ENCODE measurements around the gene ARMH4.

Gene ARMH4

GRCh38 chr14:58078471-58078870, 73.5 kb downstream of the ARMH4 start:
- no peaks in the 10 kb centered on the region for H3K27me3 ChIP-seq (ENCODE audit: control insufficient read depth, insufficient read depth, low read length)
- no peak overlapping the region for H3K27ac ChIP-seq (ENCODE audit: low read length)
- DNase-seq (ENCODE audit: low read depth, low spot score) = no peak
- H3K4me3 ChIP-seq (ENCODE audit: low read length) = no peak overlapping the region
- no peaks in the 10 kb centered on the region for H3K9me3 ChIP-seq (ENCODE audit: control insufficient read depth, insufficient read depth, low read length)
- no peaks in the 10 kb centered on the region for H3K36me3 ChIP-seq (ENCODE audit: control insufficient read depth, insufficient read depth, low read length)
- H3K4me1 ChIP-seq (ENCODE audit: control insufficient read depth, insufficient read depth, low read length) = peaks cover 1% of the 10 kb centered on the region; the same call in 1 of the 2 replicates

DNA sequence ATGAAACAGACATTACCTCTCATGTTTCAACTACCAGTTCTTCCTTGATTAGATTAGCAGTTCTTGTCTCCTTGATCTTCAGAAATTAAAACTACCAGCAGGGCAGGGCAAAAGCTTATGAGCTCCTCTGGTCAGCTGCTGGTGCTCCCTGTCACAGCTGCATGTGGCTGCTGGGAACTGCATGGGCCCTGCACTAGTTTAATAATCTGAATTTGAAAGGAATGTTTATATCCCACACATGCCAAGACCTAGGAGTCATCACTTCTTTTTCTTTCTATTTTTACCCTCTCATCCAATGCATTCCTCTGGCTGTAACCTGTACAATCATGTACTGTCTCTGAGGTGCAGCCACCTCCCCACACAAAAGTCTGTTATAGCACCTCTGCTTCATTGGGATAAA, 73.9 kb downstream of the ARMH4 start:
- Histone ChIP-seq H3K4me3 (ENCODE audit: low read length) (no peak overlapping the region), H3K27ac (ENCODE audit: low read length) (no peak overlapping the region), H3K36me3 (ENCODE audit: control insufficient read depth, insufficient read depth, low read length) (no peaks in the 10 kb centered on the region), H3K27me3 (ENCODE audit: control insufficient read depth, insufficient read depth, low read length) (no peaks in the 10 kb centered on the region), H3K9me3 (ENCODE audit: control insufficient read depth, insufficient read depth, low read length) (no peaks in the 10 kb centered on the region), H3K4me1 (ENCODE audit: control insufficient read depth, insufficient read depth, low read length) (peaks cover 1% of the 10 kb centered on the region; the same call in 1 of the 2 replicates)
- DNase-seq (ENCODE audit: low read depth, low spot score) = no peak

DNA sequence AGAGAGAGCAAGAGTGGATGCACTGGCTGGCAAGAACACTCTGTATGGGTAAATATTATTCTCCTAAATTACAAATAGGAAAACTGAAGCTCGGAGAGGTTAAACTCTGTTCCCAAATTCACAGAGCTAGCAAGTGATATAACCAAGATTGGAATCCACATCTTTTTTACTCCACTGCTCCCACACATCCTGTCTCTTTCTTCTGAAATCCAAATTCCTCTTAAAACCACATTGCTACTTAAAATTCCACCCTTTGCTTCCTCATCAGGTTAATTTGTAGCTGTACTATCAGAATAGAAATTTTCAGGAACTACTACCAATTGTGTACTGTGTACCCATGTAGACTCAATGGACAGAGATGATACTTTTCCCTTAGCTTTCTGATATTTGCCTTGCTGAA, 74.4 kb downstream of the ARMH4 start:
- Histone ChIP-seq H3K27me3 (ENCODE audit: control insufficient read depth, insufficient read depth, low read length) (no peaks in the 10 kb centered on the region), H3K4me3 (ENCODE audit: low read length) (no peak overlapping the region), H3K4me1 (ENCODE audit: control insufficient read depth, insufficient read depth, low read length) (peaks cover 1% of the 10 kb centered on the region; the same call in 1 of the 2 replicates), H3K36me3 (ENCODE audit: control insufficient read depth, insufficient read depth, low read length) (no peaks in the 10 kb centered on the region), H3K27ac (ENCODE audit: low read length) (no peak overlapping the region), H3K9me3 (ENCODE audit: control insufficient read depth, insufficient read depth, low read length) (no peaks in the 10 kb centered on the region)
- no CpG with 5 or more reads among the region's 1 CpG for WGBS (ENCODE audit: insufficient coverage, insufficient read length)
- no peak for DNase-seq (ENCODE audit: low read depth, low spot score)

DNA sequence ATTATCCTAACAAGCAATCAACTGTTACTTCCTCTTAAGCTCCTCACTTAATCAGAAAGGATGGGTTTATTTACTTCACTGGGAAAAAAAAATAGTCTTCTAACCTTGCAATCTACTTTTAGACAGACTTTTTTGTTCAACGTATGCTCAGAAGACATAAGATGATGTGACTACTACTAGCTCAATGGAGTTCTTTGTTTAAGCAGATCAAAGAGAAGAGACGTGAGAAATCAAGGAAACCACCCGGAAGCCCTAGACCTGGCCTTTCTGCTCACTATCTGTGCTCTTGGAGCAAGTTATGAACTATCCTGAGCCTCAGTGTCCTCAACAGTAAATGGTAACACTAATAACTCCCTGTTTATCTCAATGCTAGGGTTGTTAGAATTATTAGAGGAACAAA, 78.5 kb downstream of the ARMH4 start:
- WGBS (ENCODE audit: insufficient coverage, insufficient read length) = no CpG with 5 or more reads among the region's 3 CpGs
- no peak for DNase-seq (ENCODE audit: low read depth, low spot score)
- Histone ChIP-seq H3K4me1 (ENCODE audit: control insufficient read depth, insufficient read depth, low read length) (peaks cover 1% of the 10 kb centered on the region; the same call in 1 of the 2 replicates), H3K27me3 (ENCODE audit: control insufficient read depth, insufficient read depth, low read length) (no peaks in the 10 kb centered on the region), H3K36me3 (ENCODE audit: control insufficient read depth, insufficient read depth, low read length) (no peaks in the 10 kb centered on the region), H3K4me3 (ENCODE audit: low read length) (no peak overlapping the region), H3K9me3 (ENCODE audit: control insufficient read depth, insufficient read depth, low read length) (no peaks in the 10 kb centered on the region), H3K27ac (ENCODE audit: low read length) (no peak overlapping the region)

DNA sequence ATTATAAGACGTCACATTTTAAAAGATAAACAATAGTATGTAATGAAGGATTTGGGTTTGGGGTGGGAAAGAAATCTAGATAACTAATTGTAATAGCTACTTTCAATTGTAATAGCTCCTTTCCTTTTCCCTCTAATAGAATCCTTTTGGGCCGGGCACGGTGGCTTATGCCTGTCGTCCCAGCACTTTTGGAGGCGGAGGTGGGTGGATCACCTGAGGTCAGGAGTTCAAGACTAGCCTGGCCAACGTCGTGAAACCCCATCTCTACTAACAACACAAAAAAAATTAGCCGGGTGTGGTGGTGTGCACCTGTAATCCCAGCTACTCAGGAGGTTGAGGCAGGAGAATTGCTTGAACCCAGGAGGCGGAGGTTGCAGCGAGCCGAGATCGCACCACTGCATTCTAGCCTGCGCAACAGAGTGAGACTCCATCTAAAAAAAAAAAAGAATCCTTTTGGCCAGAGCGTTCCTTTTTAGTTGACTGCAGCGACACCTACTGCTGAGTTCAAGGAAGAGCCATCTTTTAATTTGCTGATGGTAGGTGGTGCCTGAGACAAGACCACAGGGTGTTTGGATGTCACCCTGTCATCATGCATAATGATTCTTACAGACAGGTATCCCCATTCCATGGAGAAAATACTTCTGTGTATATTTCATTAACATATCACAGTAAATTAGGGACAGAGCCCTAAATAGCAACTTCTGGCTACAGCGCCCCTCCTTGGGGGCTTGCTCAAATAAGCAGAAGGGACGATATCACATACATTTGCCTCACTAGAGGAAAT, 79.5 kb downstream of the ARMH4 start:
- 100% methylated on average over 1 of the region's 17 CpGs for WGBS (ENCODE audit: insufficient coverage, insufficient read length)
- Histone ChIP-seq H3K27me3 (ENCODE audit: control insufficient read depth, insufficient read depth, low read length) (no peaks in the 10 kb centered on the region), H3K4me3 (ENCODE audit: low read length) (no peak overlapping the region), H3K9me3 (ENCODE audit: control insufficient read depth, insufficient read depth, low read length) (no peaks in the 10 kb centered on the region), H3K27ac (ENCODE audit: low read length) (no peak overlapping the region), H3K36me3 (ENCODE audit: control insufficient read depth, insufficient read depth, low read length) (no peaks in the 10 kb centered on the region), H3K4me1 (ENCODE audit: control insufficient read depth, insufficient read depth, low read length) (no peaks in the 10 kb centered on the region)
- peak; percentile 66 for DNase-seq (ENCODE audit: low read depth, low spot score)

DNA sequence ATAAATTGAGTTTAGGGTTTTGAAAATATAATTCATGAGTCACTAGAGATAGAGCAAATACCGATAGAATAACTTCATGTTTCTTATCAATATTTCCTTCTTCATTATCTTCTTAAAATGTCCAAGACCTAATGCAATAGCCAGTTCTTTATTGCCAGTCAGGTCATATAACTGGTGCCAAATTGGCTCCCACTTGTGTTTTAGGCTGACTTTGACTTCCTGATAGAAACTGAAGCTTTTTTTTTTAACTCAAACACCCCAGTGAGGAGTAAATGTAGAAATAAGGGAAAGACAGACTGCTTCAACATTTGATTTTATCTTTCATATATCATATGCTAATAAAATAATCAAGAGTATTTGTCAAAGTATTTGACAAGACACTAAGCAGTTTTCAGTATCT, 80.7 kb downstream of the ARMH4 start:
- no peak overlapping the region for H3K4me3 ChIP-seq (ENCODE audit: low read length)
- H3K9me3 ChIP-seq (ENCODE audit: control insufficient read depth, insufficient read depth, low read length) = no peaks in the 10 kb centered on the region
- H3K4me1 ChIP-seq (ENCODE audit: control insufficient read depth, insufficient read depth, low read length) = no peaks in the 10 kb centered on the region
- no peak overlapping the region for H3K27ac ChIP-seq (ENCODE audit: low read length)
- no peak for DNase-seq (ENCODE audit: low read depth, low spot score)
- H3K27me3 ChIP-seq (ENCODE audit: control insufficient read depth, insufficient read depth, low read length) = no peaks in the 10 kb centered on the region
- no peaks in the 10 kb centered on the region for H3K36me3 ChIP-seq (ENCODE audit: control insufficient read depth, insufficient read depth, low read length)
- no CpG with 5 or more reads among the region's 1 CpG for WGBS (ENCODE audit: insufficient coverage, insufficient read length)

- H3K27ac ChIP-seq (ENCODE audit: low read length) = no peak overlapping the region
- WGBS (ENCODE audit: insufficient coverage, insufficient read length) = no CpG with 5 or more reads among the region's 1 CpG
- H3K4me3 ChIP-seq (ENCODE audit: low read length) = no peak overlapping the region
These were observed 83.7 kb downstream of the ARMH4 start for GRCh38 chr14:58068306-58068705.

DNA sequence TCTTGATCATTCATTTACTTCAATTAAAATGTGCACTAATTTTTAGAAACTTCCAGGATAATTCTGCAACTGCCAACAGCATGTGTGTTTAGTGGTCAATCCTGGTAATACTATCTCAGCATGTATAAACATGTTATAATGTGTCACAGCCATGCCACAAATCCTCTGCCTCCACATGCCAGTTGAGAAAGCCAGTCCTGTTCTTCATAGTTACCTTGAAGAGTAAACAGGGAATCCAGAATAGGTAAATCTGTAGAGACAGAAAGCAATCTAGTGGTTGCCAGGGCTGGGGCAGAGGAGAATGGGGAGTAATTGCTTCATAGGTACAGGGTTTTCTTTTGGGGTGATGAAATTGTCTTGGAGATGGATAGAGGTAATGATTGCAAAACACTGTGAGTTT, 85.9 kb downstream of the ARMH4 start:
- no peaks in the 10 kb centered on the region for H3K27me3 ChIP-seq (ENCODE audit: control insufficient read depth, insufficient read depth, low read length)
- no peaks in the 10 kb centered on the region for H3K4me1 ChIP-seq (ENCODE audit: control insufficient read depth, insufficient read depth, low read length)
- no peaks in the 10 kb centered on the region for H3K9me3 ChIP-seq (ENCODE audit: control insufficient read depth, insufficient read depth, low read length)
- no peaks in the 10 kb centered on the region for H3K36me3 ChIP-seq (ENCODE audit: control insufficient read depth, insufficient read depth, low read length)
- no peak for DNase-seq (ENCODE audit: low read depth, low spot score)
- no peak overlapping the region for H3K27ac ChIP-seq (ENCODE audit: low read length)
- no peak overlapping the region for H3K4me3 ChIP-seq (ENCODE audit: low read length)

More at GRCh38 chr14:58068306-58068705, 83.7 kb downstream of the ARMH4 start:
- DNase-seq (ENCODE audit: low read depth, low spot score) = no peak
- Histone ChIP-seq H3K36me3 (ENCODE audit: control insufficient read depth, insufficient read depth, low read length) (no peaks in the 10 kb centered on the region), H3K27me3 (ENCODE audit: control insufficient read depth, insufficient read depth, low read length) (no peaks in the 10 kb centered on the region), H3K9me3 (ENCODE audit: control insufficient read depth, insufficient read depth, low read length) (no peaks in the 10 kb centered on the region), H3K4me1 (ENCODE audit: control insufficient read depth, insufficient read depth, low read length) (no peaks in the 10 kb centered on the region)

DNA sequence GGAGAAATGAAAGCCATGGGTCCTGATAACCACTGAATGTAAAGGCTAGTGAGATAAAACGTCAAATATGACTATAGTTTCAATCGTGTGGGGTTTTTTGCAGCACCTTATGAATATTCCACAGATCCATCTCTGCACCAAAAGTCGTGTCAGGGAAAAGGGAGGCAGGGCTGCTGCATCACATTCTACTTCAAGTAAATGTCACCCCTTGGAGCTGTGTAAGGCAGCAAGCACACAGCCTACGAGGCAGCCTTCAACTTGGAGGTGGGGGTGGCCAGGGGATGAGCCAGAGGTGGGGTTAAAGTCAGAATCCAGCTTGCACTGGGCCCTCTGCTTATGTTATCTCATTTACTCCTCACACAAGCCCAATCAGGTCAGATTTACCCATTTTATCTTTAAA, 90.4 kb downstream of the ARMH4 start:
- WGBS (ENCODE audit: insufficient coverage, insufficient read length) = no CpG with 5 or more reads among the region's 4 CpGs
- Histone ChIP-seq H3K9me3 (ENCODE audit: control insufficient read depth, insufficient read depth, low read length) (no peaks in the 10 kb centered on the region), H3K27me3 (ENCODE audit: control insufficient read depth, insufficient read depth, low read length) (no peaks in the 10 kb centered on the region), H3K27ac (ENCODE audit: low read length) (no peak overlapping the region), H3K4me1 (ENCODE audit: control insufficient read depth, insufficient read depth, low read length) (no peaks in the 10 kb centered on the region; the same call in 1 of the 2 replicates), H3K4me3 (ENCODE audit: low read length) (no peak overlapping the region), H3K36me3 (ENCODE audit: control insufficient read depth, insufficient read depth, low read length) (no peaks in the 10 kb centered on the region)
- DNase-seq (ENCODE audit: low read depth, low spot score) = no peak

DNA sequence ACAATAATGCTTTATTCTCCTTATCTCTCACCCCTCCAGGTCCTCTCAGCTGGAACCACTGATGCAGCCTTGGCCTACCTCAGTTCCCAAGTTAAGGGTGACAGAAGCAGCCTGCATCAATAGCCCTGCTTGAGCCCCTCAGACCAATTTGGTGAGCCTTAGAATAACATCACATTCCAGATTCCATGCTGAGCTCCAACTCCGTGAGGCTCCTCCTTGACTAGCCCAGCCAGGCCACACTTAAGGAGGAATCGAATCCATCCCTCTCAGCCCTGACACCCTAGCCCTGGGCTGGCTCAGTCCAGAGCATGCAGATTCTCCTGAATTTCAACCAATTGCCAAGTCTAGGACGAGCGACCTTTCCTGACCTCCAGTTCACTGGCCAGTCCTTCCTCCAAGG, 91.1 kb downstream of the ARMH4 start:
- Histone ChIP-seq H3K27ac (ENCODE audit: low read length) (no peak overlapping the region), H3K27me3 (ENCODE audit: control insufficient read depth, insufficient read depth, low read length) (no peaks in the 10 kb centered on the region), H3K4me1 (ENCODE audit: control insufficient read depth, insufficient read depth, low read length) (no peaks in the 10 kb centered on the region; the same call in 1 of the 2 replicates), H3K36me3 (ENCODE audit: control insufficient read depth, insufficient read depth, low read length) (no peaks in the 10 kb centered on the region), H3K9me3 (ENCODE audit: control insufficient read depth, insufficient read depth, low read length) (no peaks in the 10 kb centered on the region), H3K4me3 (ENCODE audit: low read length) (no peak overlapping the region)
- no peak for DNase-seq (ENCODE audit: low read depth, low spot score)
- no CpG with 5 or more reads among the region's 4 CpGs for WGBS (ENCODE audit: insufficient coverage, insufficient read length)

- DNase-seq (ENCODE audit: low read depth, low spot score) = no peak
- H3K4me1 ChIP-seq (ENCODE audit: control insufficient read depth, insufficient read depth, low read length) = no peaks in the 10 kb centered on the region; the same call in 1 of the 2 replicates
- H3K27me3 ChIP-seq (ENCODE audit: control insufficient read depth, insufficient read depth, low read length) = no peaks in the 10 kb centered on the region
- H3K4me3 ChIP-seq (ENCODE audit: low read length) = no peak overlapping the region
- H3K9me3 ChIP-seq (ENCODE audit: control insufficient read depth, insufficient read depth, low read length) = no peaks in the 10 kb centered on the region
- no CpG with 5 or more reads among the region's 3 CpGs for WGBS (ENCODE audit: insufficient coverage, insufficient read length)
- H3K36me3 ChIP-seq (ENCODE audit: control insufficient read depth, insufficient read depth, low read length) = no peaks in the 10 kb centered on the region
- no peak overlapping the region for H3K27ac ChIP-seq (ENCODE audit: low read length)
These were observed 91.9 kb downstream of the ARMH4 start for GRCh38 chr14:58060077-58060476.

Measured in iPS DF 6.9 (cell line).